ENCODE measurements around the gene PLK5. TPM values are rescaled to one million over a fixed set of nuclear protein-coding genes. Genes with fewer than 3 reads are reported as not detected.

PLK5 gene
- total RNA-seq, 1 donor from 2014 or later = not detected

DNA sequence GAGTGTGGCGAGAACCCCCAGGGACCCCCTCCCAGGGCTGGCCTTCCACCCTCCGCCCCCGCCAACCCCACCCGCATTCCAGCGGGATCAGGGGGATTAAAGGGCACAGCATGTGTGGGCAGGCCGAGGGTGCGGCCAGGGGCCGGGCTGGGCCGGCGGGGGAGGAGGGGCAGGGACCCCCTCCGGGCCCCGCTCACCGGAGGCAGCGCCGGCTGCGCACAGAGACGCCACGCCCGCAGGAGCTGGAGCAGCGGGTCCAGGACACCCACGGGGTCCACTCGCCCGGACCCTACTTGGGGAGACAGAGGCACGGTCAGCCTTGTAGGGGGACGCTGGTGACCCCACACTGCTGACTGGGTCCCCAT, 13.5 kb upstream of the PLK5 start:
- H3K4me3 Mint-ChIP-seq = no peak overlapping the region
- peaks cover 10% of the 10 kb centered on the region for H3K4me1 Mint-ChIP-seq
- DNase-seq (ENCODE audit: low read depth, low spot score) = no peak
- H3K27ac Mint-ChIP-seq (ENCODE audit: unreplicated experiment) = no peak overlapping the region
- peaks cover 61% of the 10 kb centered on the region for H3K27me3 Mint-ChIP-seq (ENCODE audit: low read depth)
- TF ChIP-seq, protein P1, sequence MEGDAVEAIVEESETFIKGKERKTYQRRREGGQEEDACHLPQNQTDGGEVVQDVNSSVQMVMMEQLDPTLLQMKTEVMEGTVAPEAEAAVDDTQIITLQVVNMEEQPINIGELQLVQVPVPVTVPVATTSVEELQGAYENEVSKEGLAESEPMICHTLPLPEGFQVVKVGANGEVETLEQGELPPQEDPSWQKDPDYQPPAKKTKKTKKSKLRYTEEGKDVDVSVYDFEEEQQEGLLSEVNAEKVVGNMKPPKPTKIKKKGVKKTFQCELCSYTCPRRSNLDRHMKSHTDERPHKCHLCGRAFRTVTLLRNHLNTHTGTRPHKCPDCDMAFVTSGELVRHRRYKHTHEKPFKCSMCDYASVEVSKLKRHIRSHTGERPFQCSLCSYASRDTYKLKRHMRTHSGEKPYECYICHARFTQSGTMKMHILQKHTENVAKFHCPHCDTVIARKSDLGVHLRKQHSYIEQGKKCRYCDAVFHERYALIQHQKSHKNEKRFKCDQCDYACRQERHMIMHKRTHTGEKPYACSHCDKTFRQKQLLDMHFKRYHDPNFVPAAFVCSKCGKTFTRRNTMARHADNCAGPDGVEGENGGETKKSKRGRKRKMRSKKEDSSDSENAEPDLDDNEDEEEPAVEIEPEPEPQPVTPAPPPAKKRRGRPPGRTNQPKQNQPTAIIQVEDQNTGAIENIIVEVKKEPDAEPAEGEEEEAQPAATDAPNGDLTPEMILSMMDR (conservative IDR thresholded peaks at IDR 0.05) = no peak
- peaks cover 2% of the 10 kb centered on the region for H3K9me3 Mint-ChIP-seq
- no peaks in the 10 kb centered on the region for H3K36me3 Mint-ChIP-seq (ENCODE audit: low read depth)

DNA sequence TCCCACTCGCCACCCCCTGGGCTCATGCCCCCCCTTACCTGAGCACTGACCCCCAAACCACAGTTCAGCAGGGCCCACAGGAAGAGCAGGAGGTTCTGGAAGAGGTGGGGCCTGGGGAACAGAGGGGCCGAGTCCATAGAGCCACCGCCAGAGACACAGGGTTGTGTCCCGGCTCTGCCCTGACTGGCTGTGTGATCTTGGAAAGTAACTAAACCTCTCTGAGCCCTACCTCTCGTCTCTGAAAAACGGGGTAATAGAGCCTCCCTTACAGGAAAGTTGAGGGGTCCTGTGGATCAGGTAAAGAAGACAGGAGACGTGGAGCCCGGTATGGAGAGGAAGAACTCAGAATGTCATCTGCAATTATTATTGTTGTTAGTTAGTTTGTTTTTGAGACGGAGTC, 13.1 kb upstream of the PLK5 start:
- Mint-ChIP-seq H3K27me3 (ENCODE audit: low read depth) (peaks cover 60% of the 10 kb centered on the region), H3K4me1 (peaks cover 10% of the 10 kb centered on the region), H3K36me3 (ENCODE audit: low read depth) (no peaks in the 10 kb centered on the region), H3K9me3 (peaks cover 2% of the 10 kb centered on the region), H3K4me3 (no peak overlapping the region), H3K27ac (ENCODE audit: unreplicated experiment) (no peak overlapping the region)
- no peak for DNase-seq (ENCODE audit: low read depth, low spot score)
- TF ChIP-seq, protein P1 (conservative IDR thresholded peaks at IDR 0.05) = no peak

DNA sequence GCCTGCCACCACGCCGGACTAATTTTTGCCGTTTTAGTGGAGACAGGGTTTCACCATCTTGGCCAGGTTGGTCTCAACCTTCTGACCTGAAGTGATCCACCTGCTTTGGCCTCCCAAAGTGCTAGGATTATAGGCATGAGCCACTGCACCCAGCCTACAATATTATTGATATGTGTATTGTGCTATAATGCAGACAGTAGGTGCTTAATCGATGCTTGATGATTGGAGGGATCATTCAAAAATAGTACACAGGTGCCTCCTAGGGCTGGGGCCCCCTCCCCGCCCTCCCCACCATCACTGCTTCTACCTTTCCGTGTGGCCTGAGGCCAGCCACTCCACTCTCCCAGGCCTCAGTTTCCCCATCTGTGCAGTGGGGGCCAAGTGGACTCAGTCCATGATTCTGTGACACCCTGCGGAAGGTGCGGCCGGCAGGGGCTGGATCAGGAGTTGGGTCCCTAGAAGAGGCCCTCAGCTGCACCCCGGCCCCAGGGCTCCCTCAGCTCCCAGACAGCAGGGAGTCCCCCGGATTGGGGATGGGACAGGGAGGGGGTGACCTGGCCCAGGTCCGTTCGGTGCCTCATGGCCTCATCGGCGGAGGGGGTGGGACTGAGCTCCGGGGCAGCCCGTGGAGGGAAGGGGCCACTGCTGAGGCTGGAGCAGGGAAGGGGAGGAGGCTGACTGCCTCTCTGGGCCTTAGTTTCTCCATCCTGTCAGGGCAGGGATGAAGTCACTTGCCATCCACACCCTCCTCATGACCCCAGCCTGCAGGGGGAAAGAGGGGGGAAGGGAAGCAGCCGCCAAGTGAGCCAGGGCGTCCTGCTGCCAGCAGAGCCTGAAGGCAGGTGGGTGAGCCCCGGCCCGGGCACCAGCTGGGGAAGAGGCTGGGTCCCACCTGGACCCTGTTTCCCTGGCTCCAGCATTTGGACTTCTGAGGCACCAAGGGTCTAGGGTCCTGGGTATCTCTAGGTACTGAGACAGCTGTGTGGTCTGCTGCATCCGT, 12.3 kb upstream of the PLK5 start:
- peaks cover 10% of the 10 kb centered on the region for H3K4me1 Mint-ChIP-seq
- no peak for DNase-seq (ENCODE audit: low read depth, low spot score)

DNA sequence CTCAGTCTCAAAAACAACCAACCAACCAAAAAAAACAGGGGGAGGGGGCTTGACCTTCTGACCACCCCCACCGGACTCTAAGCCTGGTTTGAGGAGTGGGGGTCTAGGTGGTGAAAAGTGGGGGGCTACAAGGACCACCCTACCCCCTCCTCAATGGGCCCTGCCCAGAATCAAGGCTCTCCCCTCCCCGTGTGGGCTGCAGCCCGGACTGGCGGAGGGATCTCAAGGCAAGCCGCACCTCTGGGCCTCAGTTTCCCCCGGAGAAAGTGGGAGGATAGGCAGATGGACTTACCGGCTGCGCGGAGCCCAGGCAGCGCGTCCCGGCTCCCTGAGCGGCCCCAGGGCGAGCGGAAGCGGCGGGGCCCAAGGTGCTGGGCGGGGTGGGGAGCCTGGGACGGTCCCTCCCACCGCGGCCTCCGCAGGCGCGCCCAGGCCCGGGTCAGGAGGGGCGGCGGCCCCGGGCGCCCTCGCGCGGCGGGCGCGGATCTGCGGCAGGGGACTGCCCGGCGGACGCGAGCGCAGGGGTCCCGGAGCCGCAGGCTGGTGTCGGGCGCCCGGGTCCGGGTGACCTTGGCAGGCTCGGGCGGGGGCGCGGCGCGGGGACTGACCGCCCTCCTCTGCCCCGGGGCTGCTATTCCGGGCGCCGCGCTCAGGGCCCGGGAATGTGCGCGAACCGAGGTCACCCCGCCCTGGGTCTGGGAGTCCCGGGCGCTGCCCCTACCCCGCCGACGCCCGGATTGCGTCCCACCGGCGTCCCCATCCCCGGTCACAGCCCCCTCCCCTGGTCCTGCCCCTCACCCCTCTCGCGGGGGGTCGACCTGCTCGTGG, 11.0 kb upstream of the PLK5 start, which contains the start of gene ADAMTSL5:
Gene ADAMTSL5 (minus strand): TSS at position 349 of the 828 bp plus-strand sequence. CDS start 2,076 bp downstream, outside the sequence.
- H3K27ac Mint-ChIP-seq (ENCODE audit: unreplicated experiment) = no peak within 1 kb of the TSS
- peaks cover 5% of the 10 kb centered on the region for H3K4me1 Mint-ChIP-seq
- H3K36me3 Mint-ChIP-seq (ENCODE audit: low read depth) = no peaks in the 10 kb centered on the region
- TF ChIP-seq, protein P1 (conservative IDR thresholded peaks at IDR 0.05) = peak; percentile 16
- DNase-seq (ENCODE audit: low read depth, low spot score) = no peak
- H3K27me3 Mint-ChIP-seq (ENCODE audit: low read depth) = peaks cover 69% of the 10 kb centered on the region
- H3K9me3 Mint-ChIP-seq = no peaks in the 10 kb centered on the region
- peak within 1 kb of the TSS; percentile 6 for H3K4me3 Mint-ChIP-seq

More for the DNA sequence above, 12.3 kb upstream of the PLK5 start:
- H3K9me3 Mint-ChIP-seq = peaks cover 2% of the 10 kb centered on the region
- H3K36me3 Mint-ChIP-seq (ENCODE audit: low read depth) = no peaks in the 10 kb centered on the region
- H3K4me3 Mint-ChIP-seq = no peak overlapping the region
- TF ChIP-seq, protein P1 (conservative IDR thresholded peaks at IDR 0.05) = no peak
- H3K27me3 Mint-ChIP-seq (ENCODE audit: low read depth) = peaks cover 65% of the 10 kb centered on the region
- no peak overlapping the region for H3K27ac Mint-ChIP-seq (ENCODE audit: unreplicated experiment)

DNA sequence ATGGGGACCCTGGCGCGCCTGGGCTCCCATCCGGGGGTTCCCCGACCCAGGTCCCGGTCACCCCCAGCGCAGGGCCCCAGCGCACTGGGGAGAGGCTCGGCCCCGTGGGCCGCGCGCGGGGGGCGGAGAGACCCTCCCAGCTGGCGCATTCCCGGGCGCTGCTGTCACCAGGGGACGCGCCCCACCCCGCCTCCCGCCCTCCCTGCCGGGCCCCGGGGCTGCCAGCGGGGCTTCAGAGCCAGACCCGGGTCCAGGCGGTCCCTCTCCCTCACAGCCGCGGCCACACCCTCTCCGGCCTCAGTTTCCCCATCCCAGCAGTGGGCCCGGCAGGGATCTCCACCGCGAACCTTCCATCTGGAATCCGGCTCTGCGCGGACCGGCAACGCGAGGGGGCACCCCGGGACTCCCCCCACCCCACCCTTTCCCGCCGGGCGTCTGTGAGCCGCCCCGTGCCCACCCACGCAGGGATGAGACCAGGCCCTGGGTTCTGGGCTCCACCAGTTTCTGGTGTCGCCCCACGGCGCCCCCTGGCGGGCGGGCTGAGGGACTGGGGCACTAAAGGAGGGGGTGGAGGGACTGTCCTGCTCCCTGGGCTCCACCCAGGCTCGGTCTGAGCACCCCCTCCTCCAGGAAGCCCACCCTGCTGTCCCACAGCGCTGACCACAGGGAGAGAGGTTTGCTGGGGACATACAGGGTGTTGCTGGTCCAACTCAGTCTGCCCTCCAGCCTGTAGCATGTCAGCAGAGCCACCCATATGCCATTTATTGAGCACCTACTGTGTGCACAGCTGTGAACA, 10.2 kb upstream of the PLK5 start:
- Mint-ChIP-seq H3K36me3 (ENCODE audit: low read depth) (no peaks in the 10 kb centered on the region), H3K4me3 (no peak overlapping the region), H3K27me3 (ENCODE audit: low read depth) (peaks cover 74% of the 10 kb centered on the region), H3K4me1 (peaks cover 5% of the 10 kb centered on the region), H3K27ac (ENCODE audit: unreplicated experiment) (no peak overlapping the region), H3K9me3 (no peaks in the 10 kb centered on the region)
- DNase-seq (ENCODE audit: low read depth, low spot score) = no peak
- TF ChIP-seq, protein P1 (conservative IDR thresholded peaks at IDR 0.05) = peak; percentile 72
